Neural cell (in vitro differentiated cells): ENCODE measurements around the gene TAF5L. TPM values are rescaled to one million over a fixed set of nuclear protein-coding genes. Genes with fewer than 3 reads are reported as not detected.

Experiments
- H2AFZ ChIP-seq: fragments of 200-600, 300-800 bp; sonication (generic), shearing (Covaris generic); 2 replicates; pipeline ENCODE4 v1.6.0; 2014; ENCODE audit warnings: low read depth, mild to moderate bottlenecking, antibody characterized with exemption, low read length, moderate library complexity
- H3F3A ChIP-seq: fragments of 200-600 bp; shearing (Covaris generic); 2 replicates; pipeline ENCODE4 v1.6.1; 2016; ENCODE audit warnings: mild to moderate bottlenecking, moderate library complexity, mixed read lengths, antibody characterized with exemption, low read length; ENCODE audit not compliant: insufficient read depth, poor library complexity, severe bottlenecking
- H3K27ac ChIP-seq: fragments of 200-600, 300-800 bp; sonication (generic), shearing (Covaris generic); 2 replicates; pipeline ENCODE4 v1.5.1; 2014; ENCODE audit warnings: mild to moderate bottlenecking, low read length, moderate library complexity
- H3K27me3 ChIP-seq: fragments of 300-800, 200-600 bp; sonication (generic), shearing (Covaris generic); 2 replicates; pipeline ENCODE4 v1.6.0; 2014; ENCODE audit warnings: mild to moderate bottlenecking, low read depth, low read length, moderate library complexity; ENCODE audit not compliant: insufficient read depth
- H3K36me3 ChIP-seq: fragments of 300-800, 200-600 bp; sonication (generic), shearing (Covaris generic); 2 replicates; pipeline ENCODE4 v1.5.1; 2014; ENCODE audit warnings: mild to moderate bottlenecking, antibody characterized with exemption, low read length, moderate library complexity; ENCODE audit not compliant: insufficient read depth
- H3K4me2 ChIP-seq: fragments of 300-800, 200-600 bp; sonication (generic), shearing (Covaris generic); 2 replicates; pipeline ENCODE4 v1.6.0; 2014; ENCODE audit warnings: mild to moderate bottlenecking, low read length
- H3K4me3 ChIP-seq: fragments of 300-800, 200-600 bp; sonication (generic), shearing (Covaris generic); 2 replicates; pipeline ENCODE4 v1.5.1; 2014; ENCODE audit warnings: mild to moderate bottlenecking, low read length, moderate library complexity
- H3K79me2 ChIP-seq: fragments of 200-600 bp; shearing (Covaris generic); replicated peaks from 2 replicates; pipeline ENCODE4 v1.6.0; 2014; ENCODE audit warnings: mild to moderate bottlenecking, low read length, moderate library complexity; ENCODE audit not compliant: insufficient read depth
- H3K9ac ChIP-seq: fragments of 300-800, 200-600 bp; sonication (generic), shearing (Covaris generic); 2 replicates; pipeline ENCODE4 v1.6.1; 2016; ENCODE audit warnings: mild to moderate bottlenecking, low read length, mixed read lengths
- H3K9me2 ChIP-seq: fragments of 200-600 bp; shearing (Covaris generic); 2 replicates; pipeline ENCODE4 v1.6.1; 2016; ENCODE audit warnings: mild to moderate bottlenecking, low read length, mixed read lengths; ENCODE audit not compliant: insufficient read depth
- H3K9me3 ChIP-seq: fragments of 200-600, 300-800 bp; sonication (generic), shearing (Covaris generic); 2 replicates; pipeline ENCODE4 v1.6.1; 2016; ENCODE audit warnings: mild to moderate bottlenecking, mixed run types, low read length, moderate library complexity, mixed read lengths
- H4K20me1 ChIP-seq: fragments of 200-600 bp; shearing (Covaris generic); 2 replicates; pipeline ENCODE4 v1.6.1; 2016; ENCODE audit warnings: mild to moderate bottlenecking, mixed run types; ENCODE audit not compliant: insufficient read depth
- EP300 ChIP-seq: fragments of 450-650 bp; conservative IDR thresholded peaks from 2 replicates; pipeline ENCODE4 v1.6.1; 2014; ENCODE audit warnings: antibody characterized with exemption, mild to moderate bottlenecking, moderate library complexity; ENCODE audit not compliant: poor library complexity, severe bottlenecking
- EZH2 ChIP-seq: fragments of 200-600, 300-800 bp; shearing (Covaris generic), sonication (generic); IDR thresholded peaks from 2 replicates; pipeline ENCODE4 v1.6.1; 2014; ENCODE audit warnings: antibody characterized with exemption, low read length, borderline replicate concordance, mild to moderate bottlenecking; ENCODE audit not compliant: insufficient read depth, poor library complexity, severe bottlenecking
- MXI1 ChIP-seq: fragments of 450-650 bp; conservative IDR thresholded peaks from 2 replicates; pipeline ENCODE4 v1.6.1; 2014; ENCODE audit warnings: antibody characterized with exemption, mild to moderate bottlenecking; ENCODE audit not compliant: poor library complexity, severe bottlenecking
- POLR2AphosphoS5 ChIP-seq: IDR thresholded peaks from 2 replicates; pipeline ENCODE4 v1.6.1; 2012
- RAD21 ChIP-seq: fragments of 450-650 bp; conservative IDR thresholded peaks from 2 replicates; pipeline ENCODE4 v1.6.1; 2014; ENCODE audit warnings: antibody characterized with exemption, mild to moderate bottlenecking, moderate library complexity
- REST ChIP-seq: IDR thresholded peaks from 2 replicates; pipeline ENCODE4 v1.6.1; 2012; ENCODE audit warnings: borderline replicate concordance
- SMC3 ChIP-seq: fragments of 450-650 bp; conservative IDR thresholded peaks from 2 replicates; pipeline ENCODE4 v1.6.1; 2014; ENCODE audit warnings: antibody characterized with exemption, mild to moderate bottlenecking, moderate library complexity; ENCODE audit not compliant: poor library complexity
- TAF1 ChIP-seq: IDR thresholded peaks from 2 replicates; pipeline ENCODE4 v1.6.1; 2012; ENCODE audit warnings: low read depth
- polyA plus RNA-seq: library from polyadenylated mRNA; depleted of rRNA; stranded (reverse); fragments of >200 nt; gene quantifications from 2 replicates; pipeline ENCODE4 v1.2.3, GENCODE V29; 2014
- TF ChIP-seq, protein P1 (sequence below): fragments of 450-650 bp; IDR thresholded peaks from 2 replicates; pipeline ENCODE4 v1.5.1; 2014; ENCODE audit warnings: antibody characterized with exemption, mild to moderate bottlenecking, moderate library complexity; ENCODE audit not compliant: poor library complexity, severe bottlenecking

Gene TAF5L
- polyA plus RNA-seq, 1 donor from 2014 or later: 18.5 TPM

- no peaks in the 10 kb centered on the region for H4K20me1 ChIP-seq
- no peak overlapping the region for H3K4me2 ChIP-seq
- no peak overlapping the region for H3K4me3 ChIP-seq
- no peak overlapping the region for H3K9ac ChIP-seq
- no peaks in the 10 kb centered on the region for H3K79me2 ChIP-seq
- no peak overlapping the region for H3K27ac ChIP-seq
- H3F3A ChIP-seq: no peaks in the 10 kb centered on the region
- no peaks in the 10 kb centered on the region for H3K36me3 ChIP-seq
- H3K27me3 ChIP-seq: no peaks in the 10 kb centered on the region
- TF ChIP-seq, protein P1, sequence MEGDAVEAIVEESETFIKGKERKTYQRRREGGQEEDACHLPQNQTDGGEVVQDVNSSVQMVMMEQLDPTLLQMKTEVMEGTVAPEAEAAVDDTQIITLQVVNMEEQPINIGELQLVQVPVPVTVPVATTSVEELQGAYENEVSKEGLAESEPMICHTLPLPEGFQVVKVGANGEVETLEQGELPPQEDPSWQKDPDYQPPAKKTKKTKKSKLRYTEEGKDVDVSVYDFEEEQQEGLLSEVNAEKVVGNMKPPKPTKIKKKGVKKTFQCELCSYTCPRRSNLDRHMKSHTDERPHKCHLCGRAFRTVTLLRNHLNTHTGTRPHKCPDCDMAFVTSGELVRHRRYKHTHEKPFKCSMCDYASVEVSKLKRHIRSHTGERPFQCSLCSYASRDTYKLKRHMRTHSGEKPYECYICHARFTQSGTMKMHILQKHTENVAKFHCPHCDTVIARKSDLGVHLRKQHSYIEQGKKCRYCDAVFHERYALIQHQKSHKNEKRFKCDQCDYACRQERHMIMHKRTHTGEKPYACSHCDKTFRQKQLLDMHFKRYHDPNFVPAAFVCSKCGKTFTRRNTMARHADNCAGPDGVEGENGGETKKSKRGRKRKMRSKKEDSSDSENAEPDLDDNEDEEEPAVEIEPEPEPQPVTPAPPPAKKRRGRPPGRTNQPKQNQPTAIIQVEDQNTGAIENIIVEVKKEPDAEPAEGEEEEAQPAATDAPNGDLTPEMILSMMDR: no peak
- no peak for TF ChIP-seq EZH2
- H3K9me2 ChIP-seq: no peaks in the 10 kb centered on the region
- no peaks in the 10 kb centered on the region for H3K9me3 ChIP-seq
- no peak overlapping the region for H2AFZ ChIP-seq
Measured at GRCh38 chr1:229563701-229564100, 62.2 kb downstream of the TAF5L start.

DNA sequence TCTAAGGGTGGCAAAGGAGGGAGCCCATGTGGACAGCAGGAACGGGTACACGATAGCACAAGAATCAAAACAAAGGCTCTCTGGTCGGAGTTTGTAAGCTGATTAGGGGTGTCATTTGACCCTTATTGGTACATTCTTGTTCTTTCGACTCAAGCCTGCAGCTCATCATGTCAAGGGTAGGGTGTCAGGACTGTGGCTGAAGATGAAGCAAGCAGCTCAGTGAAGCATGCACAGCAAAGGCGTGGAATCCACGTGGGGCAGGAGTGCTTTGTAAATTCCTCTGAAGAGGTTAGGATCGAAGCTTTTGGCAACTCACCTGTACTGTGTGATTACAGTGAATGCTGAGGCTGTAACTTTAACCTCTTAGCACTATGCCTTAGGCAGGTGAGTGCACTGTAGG, 62.7 kb downstream of the TAF5L start:
- Histone ChIP-seq H3K9me2 (no peaks in the 10 kb centered on the region), H3K9ac (no peak overlapping the region), H3F3A (no peaks in the 10 kb centered on the region), H3K27ac (no peak overlapping the region), H3K4me2 (no peak overlapping the region), H3K79me2 (no peaks in the 10 kb centered on the region), H3K9me3 (no peaks in the 10 kb centered on the region), H3K4me3 (no peak overlapping the region), H3K27me3 (no peaks in the 10 kb centered on the region), H2AFZ (no peak overlapping the region), H3K36me3 (no peaks in the 10 kb centered on the region), H4K20me1 (no peaks in the 10 kb centered on the region)
- TF ChIP-seq RAD21: no peak
- no peak for TF ChIP-seq SMC3
- TF ChIP-seq EZH2: no peak
- no peak for TF ChIP-seq TAF1
- no peak for TF ChIP-seq REST
- TF ChIP-seq EP300: no peak

GRCh38 chr1:229562686-229563085, 63.2 kb downstream of the TAF5L start:
- no peak overlapping the region for H3K9ac ChIP-seq
- TF ChIP-seq POLR2AphosphoS5 (no peak), EP300 (no peak), SMC3 (no peak), MXI1 (no peak), RAD21 (no peak), REST (no peak), EZH2 (no peak), TAF1 (no peak)
- TF ChIP-seq, protein P1: no peak
- H3K9me3 ChIP-seq: no peaks in the 10 kb centered on the region
- H3K79me2 ChIP-seq: no peaks in the 10 kb centered on the region
- no peak overlapping the region for H3K4me2 ChIP-seq
- H4K20me1 ChIP-seq: no peaks in the 10 kb centered on the region
- no peaks in the 10 kb centered on the region for H3K36me3 ChIP-seq
- H3K27me3 ChIP-seq: no peaks in the 10 kb centered on the region
- H2AFZ ChIP-seq: no peak overlapping the region
- H3K9me2 ChIP-seq: no peaks in the 10 kb centered on the region
- no peak overlapping the region for H3K4me3 ChIP-seq
- H3K27ac ChIP-seq: no peak overlapping the region
- no peaks in the 10 kb centered on the region for H3F3A ChIP-seq
